Adrenal gland (tissue), 5 donors: Measurements from ENCODE around the gene GPR135.

Source experiments
- CTCF ChIP-seq, 6 experiments: fragments of 450-650 bp in 4 of 6; fragments of 200-600 bp in 2 of 6; sonication (generic) in 1 of 6; IDR thresholded peaks; 1 replicate in 5 of 6; 2 replicates in 1 of 6; pipeline versions ENCODE4 v1.5.1 to v1.8.0; 2016 to 2021; ENCODE audit warnings: antibody characterized with exemption in 6 of 6, mild to moderate bottlenecking in 2 of 6, moderate library complexity in 1 of 6
- POLR2A ChIP-seq, 2 donors: fragments of 450-650 bp; IDR thresholded peaks; one replicate each; pipeline ENCODE4 v1.6.1; 2017; ENCODE audit warnings: antibody characterized with exemption in 2 of 2, mild to moderate bottlenecking in 2 of 2, moderate library complexity in 1 of 2
- donor health status: DM: no; HTN: no; CAD: no.

GRCh38 chr14:59478540-59478939 lies 13.4 kb upstream of the GPR135 start:
- TF ChIP-seq CTCF (IDR thresholded peaks at IDR 0.05) (no peak), POLR2A (IDR thresholded peaks at IDR 0.05) (no peak)
